Trophoblast cell (in vitro differentiated cells and primary cell): ENCODE results near the gene PBXIP1.
A peak's percentile ranks its signal among the peaks of the same experiment; 100 is the strongest.

Experiments
- DNase-seq, 2 donors: peaks; one replicate each; pipeline ENCODE4 v3.0.0-alpha.2; 2016
- H2AFZ ChIP-seq: 2 replicates; pipeline ENCODE4 v1.6.1; 2013; ENCODE audit warnings: low read length, moderate library complexity, mild to moderate bottlenecking; ENCODE audit not compliant: insufficient read depth, poor library complexity
- H2AK5ac ChIP-seq: 2 replicates; pipeline ENCODE4 v1.6.1; 2013; ENCODE audit warnings: mild to moderate bottlenecking, low read length
- H2BK120ac ChIP-seq: 2 replicates; pipeline ENCODE4 v1.6.1; 2013; ENCODE audit warnings: low read length, mild to moderate bottlenecking, moderate library complexity; ENCODE audit not compliant: insufficient read depth, poor library complexity
- H2BK12ac ChIP-seq: 2 replicates; pipeline ENCODE4 v1.6.1; 2013; ENCODE audit warnings: mild to moderate bottlenecking, low read length, moderate library complexity
- H2BK5ac ChIP-seq: 2 replicates; pipeline ENCODE4 v1.6.1; 2013; ENCODE audit warnings: low read length, low read depth, moderate library complexity, mild to moderate bottlenecking; ENCODE audit not compliant: poor library complexity
- H3K14ac ChIP-seq: 2 replicates; pipeline ENCODE4 v1.6.1; 2013; ENCODE audit warnings: mild to moderate bottlenecking, low read length
- H3K18ac ChIP-seq: 2 replicates; pipeline ENCODE4 v1.6.1; 2013; ENCODE audit warnings: mild to moderate bottlenecking, low read length
- H3K23ac ChIP-seq: 2 replicates; pipeline ENCODE4 v1.6.1; 2013; ENCODE audit warnings: low read length
- H3K27ac ChIP-seq: 2 replicates; pipeline ENCODE4 v1.5.1; 2013; ENCODE audit warnings: low read depth, mild to moderate bottlenecking, inconsistent platforms, low read length, moderate library complexity
- H3K27me3 ChIP-seq: 2 replicates; pipeline ENCODE4 v1.6.1; 2013; ENCODE audit warnings: inconsistent platforms, mild to moderate bottlenecking, low read length, moderate library complexity; ENCODE audit not compliant: insufficient read depth
- H3K36me3 ChIP-seq, 2 experiments: 1 replicate in 1 of 2; 2 replicates in 1 of 2; pipeline ENCODE4 v1.6.1; 2013; ENCODE audit warnings: low read length in 2 of 2, mild to moderate bottlenecking in 2 of 2, moderate library complexity in 1 of 2; ENCODE audit not compliant: insufficient read depth in 2 of 2, control insufficient read depth in 1 of 2
- H3K4ac ChIP-seq: 2 replicates; pipeline ENCODE4 v1.6.1; 2013; ENCODE audit warnings: low read depth, mild to moderate bottlenecking, low read length, moderate library complexity
- H3K4me1 ChIP-seq, 2 experiments: 1 replicate in 1 of 2; 2 replicates in 1 of 2; pipeline ENCODE4 v1.6.1; 2013; ENCODE audit warnings: low read length in 2 of 2, mild to moderate bottlenecking in 2 of 2, moderate library complexity in 1 of 2; ENCODE audit not compliant: insufficient read depth in 2 of 2, control insufficient read depth in 1 of 2
- H3K4me2 ChIP-seq: 2 replicates; pipeline ENCODE4 v1.6.1; 2013; ENCODE audit warnings: inconsistent platforms, mild to moderate bottlenecking, low read length, moderate library complexity
- H3K4me3 ChIP-seq: 2 replicates; pipeline ENCODE4 v1.5.1; 2013; ENCODE audit warnings: mild to moderate bottlenecking, low read depth, low read length, inconsistent platforms
- H3K79me1 ChIP-seq: one replicate; pipeline ENCODE4 v1.6.1; 2013; ENCODE audit warnings: low read length
- H3K79me2 ChIP-seq: 2 replicates; pipeline ENCODE4 v1.6.1; 2013; ENCODE audit warnings: low read length, mild to moderate bottlenecking; ENCODE audit not compliant: control insufficient read depth, insufficient read depth, poor library complexity
- H3K9ac ChIP-seq: 2 replicates; pipeline ENCODE4 v1.6.1; 2013; ENCODE audit warnings: mild to moderate bottlenecking, low read length
- H3K9me3 ChIP-seq: 2 replicates; pipeline ENCODE4 v1.6.1; 2013; ENCODE audit warnings: low read depth, mild to moderate bottlenecking, control low read depth, inconsistent platforms, low read length; ENCODE audit not compliant: insufficient read depth
- H4K12ac ChIP-seq: 2 replicates; pipeline ENCODE4 v1.6.1; 2013; ENCODE audit warnings: low read depth, mild to moderate bottlenecking, low read length, moderate library complexity
- H4K8ac ChIP-seq: 2 replicates; pipeline ENCODE4 v1.6.1; 2013; ENCODE audit warnings: low read depth, mild to moderate bottlenecking, low read length, moderate library complexity
- H4K91ac ChIP-seq: one replicate; pipeline ENCODE4 v1.6.1; 2013; ENCODE audit warnings: low read depth, mild to moderate bottlenecking, low read length, moderate library complexity
- WGBS: extraction: QIAGEN DNeasy Blood & Tissue Kit; methylation state at CpG from one replicate; pipeline ENCODE4 v1.1.7; 2013; ENCODE audit warnings: missing lambda C conversion rate; ENCODE audit not compliant: insufficient read length, insufficient coverage; ENCODE audit errors: extremely low coverage; 5-methylcytosine and 5-hydroxymethylcytosine counted together

Gene PBXIP1

DNA sequence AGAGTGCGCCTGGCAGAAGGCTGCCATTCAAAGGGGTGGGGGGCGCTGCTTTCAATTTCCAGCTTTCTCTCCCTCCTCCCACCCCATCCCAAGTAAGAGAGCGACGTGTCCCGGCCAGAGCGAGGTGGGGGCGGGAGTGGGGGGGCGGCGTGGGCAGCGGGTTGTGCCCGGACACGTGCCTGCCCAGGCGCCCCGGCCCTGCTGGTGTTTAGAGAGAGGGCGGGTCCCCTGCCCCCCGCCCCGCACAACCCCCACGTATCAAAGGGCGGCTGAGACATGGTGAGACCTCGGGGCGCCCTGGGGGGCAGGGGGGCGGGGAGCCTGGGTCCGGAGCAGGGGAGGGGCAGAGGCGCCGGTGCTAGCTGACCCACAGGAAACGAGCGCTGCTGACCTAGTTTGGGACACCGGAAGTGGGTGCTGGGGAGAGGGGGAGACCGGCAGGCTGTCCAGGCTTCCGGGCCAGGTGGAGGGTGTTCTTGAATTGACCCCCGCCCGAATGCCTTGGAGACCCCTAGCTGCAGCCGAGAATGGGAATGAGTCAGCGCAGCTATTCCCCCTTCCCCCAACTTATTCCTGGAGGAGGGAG lies 48.0 kb upstream of the PBXIP1 start:
- H2BK5ac ChIP-seq = peak overlapping the region; percentile 95
- peaks cover 0 to 7% of the 10 kb centered on the region in 2 experiments for H3K36me3 ChIP-seq
- DNase-seq = no peak
- peaks cover 22 to 28% of the 10 kb centered on the region in 2 experiments for H3K4me1 ChIP-seq
- H3K79me2 ChIP-seq = peaks cover 18% of the 10 kb centered on the region
- H4K12ac ChIP-seq = peak overlapping the region; percentile 2
- no peaks in the 10 kb centered on the region for H3K9me3 ChIP-seq
- peak overlapping the region; percentile 1 for H2BK12ac ChIP-seq
- peak overlapping the region; percentile 95 for H3K4me2 ChIP-seq
- no peaks in the 10 kb centered on the region for H3K27me3 ChIP-seq
- H3K14ac ChIP-seq = peak overlapping the region; percentile 69
- H2BK120ac ChIP-seq = peak overlapping the region; percentile 96
- H4K91ac ChIP-seq = peak overlapping the region; percentile 97
- H3K79me1 ChIP-seq = peaks cover 36% of the 10 kb centered on the region
- peak overlapping the region; percentile 98 for H3K4ac ChIP-seq
- H3K23ac ChIP-seq = no peak overlapping the region
- peak overlapping the region; percentile 73 for H3K18ac ChIP-seq
- H2AFZ ChIP-seq = peak overlapping the region; percentile 26
- peak overlapping the region; percentile 44 for H3K9ac ChIP-seq
- peak overlapping the region; percentile 93 for H3K4me3 ChIP-seq
- peak overlapping the region; percentile 89 for H3K27ac ChIP-seq
- peak overlapping the region; percentile 9 for H2AK5ac ChIP-seq
- WGBS = no CpG with 5 or more reads among the region's 34 CpGs
- peak overlapping the region; percentile 23 for H4K8ac ChIP-seq

GRCh38 chr1:155003227-155003765 lies 47.4 kb upstream of the PBXIP1 start:
- peaks cover 36% of the 10 kb centered on the region for H3K79me1 ChIP-seq
- peak overlapping the region; percentile 93 for H3K4me3 ChIP-seq
- H3K18ac ChIP-seq = peak overlapping the region; percentile 97
- H2BK12ac ChIP-seq = peak overlapping the region; percentile 1
- peak overlapping the region; percentile 66 for H2AFZ ChIP-seq
- H3K4me2 ChIP-seq = peak overlapping the region; percentile 95
- H4K8ac ChIP-seq = peak overlapping the region; percentile 90
- no peak for DNase-seq
- peak overlapping the region; percentile 44 for H3K9ac ChIP-seq
- peak overlapping the region; percentile 98 for H3K4ac ChIP-seq
- peaks cover 0 to 7% of the 10 kb centered on the region in 2 experiments for H3K36me3 ChIP-seq
- WGBS = no CpG with 5 or more reads among the region's 37 CpGs
- H2AK5ac ChIP-seq = peak overlapping the region; percentile 96
- H3K14ac ChIP-seq = peak overlapping the region; percentile 98
- peak overlapping the region; percentile 97 for H4K91ac ChIP-seq
- peaks cover 20 to 24% of the 10 kb centered on the region in 2 experiments for H3K4me1 ChIP-seq
- peak overlapping the region; percentile 89 for H3K27ac ChIP-seq
- no peak overlapping the region for H3K23ac ChIP-seq
- H2BK5ac ChIP-seq = peak overlapping the region; percentile 95
- H3K27me3 ChIP-seq = no peaks in the 10 kb centered on the region
- no peaks in the 10 kb centered on the region for H3K9me3 ChIP-seq
- peak overlapping the region; percentile 96 for H2BK120ac ChIP-seq
- peaks cover 18% of the 10 kb centered on the region for H3K79me2 ChIP-seq
- H4K12ac ChIP-seq = peak overlapping the region; percentile 86

GRCh38 chr1:155002464-155003226 lies 46.7 kb upstream of the PBXIP1 start, which contains the start of gene ZBTB7B:
Gene ZBTB7B (plus strand): TSS chr1:155002802. CDS start chr1:155014661, 11,859 bp downstream.
- Histone ChIP-seq H4K91ac (peak within 1 kb of the TSS; percentile 97), H3K4me1 (peaks cover 14 to 19% of the 10 kb centered on the region in 2 experiments), H3K23ac (no peak within 1 kb of the TSS), H3K14ac (peak within 1 kb of the TSS; percentile 98), H3K79me1 (peaks cover 36% of the 10 kb centered on the region), H2BK12ac (peak within 1 kb of the TSS; percentile 85), H3K4me2 (peak within 1 kb of the TSS; percentile 98), H3K4ac (peak within 1 kb of the TSS; percentile 98), H3K4me3 (peak within 1 kb of the TSS; percentile 93), H3K27me3 (no peaks in the 10 kb centered on the region), H3K27ac (peak within 1 kb of the TSS; percentile 89), H2AK5ac (peak within 1 kb of the TSS; percentile 96), H2BK120ac (peak within 1 kb of the TSS; percentile 96), H3K79me2 (peaks cover 18% of the 10 kb centered on the region), H2AFZ (peak within 1 kb of the TSS; percentile 66), H3K36me3 (peaks cover 0 to 7% of the 10 kb centered on the region in 2 experiments), H4K8ac (peak within 1 kb of the TSS; percentile 90), H2BK5ac (peak within 1 kb of the TSS; percentile 95), H3K9me3 (no peaks in the 10 kb centered on the region), H4K12ac (peak within 1 kb of the TSS; percentile 86), H3K18ac (peak within 1 kb of the TSS; percentile 97), H3K9ac (peak within 1 kb of the TSS; percentile 59)
- peak; percentile 30 to 50 for DNase-seq
- no CpG with 5 or more reads among the region's 35 CpGs for WGBS

DNA sequence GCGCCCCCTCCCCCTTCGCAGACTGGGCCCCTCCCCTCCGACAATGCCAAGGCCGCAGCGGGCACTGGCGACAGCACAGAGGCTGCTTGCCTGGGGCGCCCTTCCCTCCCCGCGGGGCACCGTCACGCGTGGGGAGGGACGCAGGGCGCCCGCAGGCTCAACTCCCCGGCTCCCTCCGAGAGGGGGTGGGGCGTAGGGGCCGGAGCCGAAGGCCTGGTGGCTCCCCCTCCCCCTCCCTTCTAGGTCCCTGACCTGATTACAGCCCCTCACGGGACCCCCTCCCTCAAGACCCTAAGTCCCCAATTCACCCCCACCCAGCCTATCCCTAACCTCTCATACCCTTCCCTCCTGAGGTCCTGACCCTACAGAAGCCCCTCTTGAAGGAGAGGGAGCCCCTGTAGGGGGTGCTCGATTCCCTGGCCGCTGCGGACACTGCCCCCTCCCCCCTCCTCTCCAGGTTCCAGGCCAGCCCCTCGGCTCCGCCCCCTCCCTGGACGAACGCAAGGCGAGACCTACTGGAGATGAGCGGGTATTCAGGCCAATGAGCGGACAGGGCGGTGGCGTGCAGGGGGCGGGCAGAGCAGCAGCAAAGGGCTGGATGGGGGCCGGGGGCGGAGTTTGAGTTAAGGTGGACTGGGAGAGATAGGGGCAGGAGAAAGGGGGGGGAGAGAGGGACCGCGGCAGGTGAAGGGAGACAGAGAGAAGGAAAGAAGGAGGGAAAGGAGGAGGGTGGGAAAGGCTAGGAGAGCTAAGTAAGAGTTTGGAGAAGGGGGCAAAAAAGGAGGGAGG lies 46.0 kb upstream of the PBXIP1 start:
- Histone ChIP-seq H3K18ac (peak overlapping the region; percentile 58), H3K79me2 (peaks cover 18% of the 10 kb centered on the region), H2AFZ (peak overlapping the region; percentile 14), H3K14ac (peak overlapping the region; percentile 64), H3K4ac (no peak overlapping the region), H2BK120ac (peak overlapping the region; percentile 73), H3K79me1 (peaks cover 36% of the 10 kb centered on the region), H4K12ac (no peak overlapping the region), H3K27ac (peak overlapping the region; percentile 87), H4K91ac (peak overlapping the region; percentile 76), H3K9ac (peak overlapping the region; percentile 59), H3K23ac (no peak overlapping the region), H2BK5ac (peak overlapping the region; percentile 85), H3K9me3 (no peaks in the 10 kb centered on the region), H3K27me3 (no peaks in the 10 kb centered on the region), H3K4me2 (peak overlapping the region; percentile 98), H3K4me1 (peaks cover 14 to 19% of the 10 kb centered on the region in 2 experiments), H3K4me3 (peak overlapping the region; percentile 81), H4K8ac (peak overlapping the region; percentile 43), H2BK12ac (peak overlapping the region; percentile 74), H2AK5ac (no peak overlapping the region), H3K36me3 (peaks cover 0 to 7% of the 10 kb centered on the region in 2 experiments)
- DNase-seq = peak; percentile 98 to 99
- WGBS = no CpG with 5 or more reads among the region's 38 CpGs
